ENCODE measurements around the gene ZMAT5.

Gene ZMAT5

GRCh38 chr22:29726512-29727130 lies 40.2 kb downstream of the ZMAT5 start:
- DNase-seq, result no peak

GRCh38 chr22:29726106-29726505 lies 40.7 kb downstream of the ZMAT5 start:
- DNase-seq, result no peak

GRCh38 chr22:29724843-29725242 lies 42.0 kb downstream of the ZMAT5 start:
- no peak for DNase-seq

- DNase-seq, result no peak
Measured at GRCh38 chr22:29723766-29724165, 43.0 kb downstream of the ZMAT5 start.

GRCh38 chr22:29722587-29722986 lies 44.2 kb downstream of the ZMAT5 start:
- no peak for DNase-seq

GRCh38 chr22:29722151-29722550 lies 44.7 kb downstream of the ZMAT5 start:
- DNase-seq, result no peak

GRCh38 chr22:29720811-29721323 lies 45.9 kb downstream of the ZMAT5 start:
- DNase-seq, result no peak

- no peak for DNase-seq
Measured at GRCh38 chr22:29719899-29720645, 46.7 kb downstream of the ZMAT5 start, which contains the start of gene CABP7. TSS of gene CABP7 (plus strand) at chr22:29720003. CDS start at chr22:29720425, 422 bp downstream.

- no peak for DNase-seq
Measured at GRCh38 chr22:29718949-29719898, 47.6 kb downstream of the ZMAT5 start.

- DNase-seq, result no peak
Measured at GRCh38 chr22:29717789-29718188, 49.0 kb downstream of the ZMAT5 start.

- DNase-seq, result no peak
Measured at GRCh38 chr22:29716814-29717545, 49.8 kb downstream of the ZMAT5 start.

- no peak for DNase-seq
Measured at GRCh38 chr22:29715705-29716104, 51.1 kb downstream of the ZMAT5 start.

- DNase-seq, result no peak
Measured at GRCh38 chr22:29715240-29715639, 51.6 kb downstream of the ZMAT5 start.

- DNase-seq, result no peak
Measured at GRCh38 chr22:29713156-29713727, 53.6 kb downstream of the ZMAT5 start.

- no peak for DNase-seq
Measured at GRCh38 chr22:29712119-29712518, 54.7 kb downstream of the ZMAT5 start.

GRCh38 chr22:29710922-29711593 lies 55.7 kb downstream of the ZMAT5 start:
- DNase-seq, result no peak

- no peak for DNase-seq
Measured at GRCh38 chr22:29710193-29710592, 56.6 kb downstream of the ZMAT5 start.

GRCh38 chr22:29707471-29707870 lies 59.3 kb downstream of the ZMAT5 start:
- no peak for DNase-seq

- no peak for DNase-seq
Measured at GRCh38 chr22:29707010-29707409, 59.8 kb downstream of the ZMAT5 start.

- no peak for DNase-seq
Measured at GRCh38 chr22:29706486-29706885, 60.3 kb downstream of the ZMAT5 start.

- no peak for DNase-seq
Measured at GRCh38 chr22:29705651-29706050, 61.2 kb downstream of the ZMAT5 start.

Data from SIG-M5 (cell line).